ENCODE data around the gene CD247. TPM values are rescaled to one million over a fixed set of nuclear protein-coding genes. Genes with fewer than 3 reads are reported as not detected.

The CD247 gene
- polyA plus RNA-seq, 1 experiment: not detected

DNA sequence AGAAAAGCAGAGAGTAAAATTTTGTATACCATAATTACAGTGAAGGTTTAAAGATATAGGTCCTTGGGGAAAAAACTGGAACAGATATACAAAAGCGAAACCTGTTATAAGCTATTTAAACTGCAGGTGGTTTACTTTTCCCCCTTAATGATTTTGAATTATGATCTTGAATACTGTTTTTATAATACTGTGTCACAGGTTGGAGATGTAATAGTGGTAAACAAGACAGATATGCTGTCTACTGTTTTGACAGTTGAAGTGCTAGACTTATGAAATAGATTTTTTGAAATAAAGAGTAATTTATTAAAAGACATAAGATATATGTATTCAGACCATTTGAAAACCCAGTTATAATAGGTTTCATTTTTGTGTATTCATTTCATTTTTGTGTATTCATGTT is 129.4 kb downstream of the CD247 start:
- H3K27ac ChIP-seq (ENCODE audit: low read depth, low read length): no peak overlapping the region
- DNase-seq (ENCODE audit: low read depth, low spot score): no peak
- no peaks in the 10 kb centered on the region for H3K9me3 ChIP-seq (ENCODE audit: control insufficient read depth, insufficient read depth, low read length)
- no peak overlapping the region for H3K4me3 ChIP-seq (ENCODE audit: low read depth, low read length)
- ChIA-PET POLR2A (no interaction called here), CTCF (interaction anchor here (1.0 to 1.6 kb wide), 3 partner anchors 13 to 169 kb away, joined by 3 to 6 read pairs (median 5); no protein-coding TSS in a partner anchor)
- TF ChIP-seq, protein P1, sequence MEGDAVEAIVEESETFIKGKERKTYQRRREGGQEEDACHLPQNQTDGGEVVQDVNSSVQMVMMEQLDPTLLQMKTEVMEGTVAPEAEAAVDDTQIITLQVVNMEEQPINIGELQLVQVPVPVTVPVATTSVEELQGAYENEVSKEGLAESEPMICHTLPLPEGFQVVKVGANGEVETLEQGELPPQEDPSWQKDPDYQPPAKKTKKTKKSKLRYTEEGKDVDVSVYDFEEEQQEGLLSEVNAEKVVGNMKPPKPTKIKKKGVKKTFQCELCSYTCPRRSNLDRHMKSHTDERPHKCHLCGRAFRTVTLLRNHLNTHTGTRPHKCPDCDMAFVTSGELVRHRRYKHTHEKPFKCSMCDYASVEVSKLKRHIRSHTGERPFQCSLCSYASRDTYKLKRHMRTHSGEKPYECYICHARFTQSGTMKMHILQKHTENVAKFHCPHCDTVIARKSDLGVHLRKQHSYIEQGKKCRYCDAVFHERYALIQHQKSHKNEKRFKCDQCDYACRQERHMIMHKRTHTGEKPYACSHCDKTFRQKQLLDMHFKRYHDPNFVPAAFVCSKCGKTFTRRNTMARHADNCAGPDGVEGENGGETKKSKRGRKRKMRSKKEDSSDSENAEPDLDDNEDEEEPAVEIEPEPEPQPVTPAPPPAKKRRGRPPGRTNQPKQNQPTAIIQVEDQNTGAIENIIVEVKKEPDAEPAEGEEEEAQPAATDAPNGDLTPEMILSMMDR (IDR thresholded peaks at IDR 0.05; ENCODE audit: low read depth, low read length): no peak
- no peaks in the 10 kb centered on the region for H3K27me3 ChIP-seq (ENCODE audit: control insufficient read depth, insufficient read depth, low read length)

- DNase-seq (ENCODE audit: low read depth, low spot score): no peak
- ChIA-PET POLR2A (no interaction called here), CTCF (interaction anchor here (1.0 to 1.6 kb wide), 3 partner anchors 14 to 167 kb away, joined by 3 to 6 read pairs (median 5); partner anchors contain the start of gene POU2F1)
- TF ChIP-seq, protein P1 (IDR thresholded peaks at IDR 0.05; ENCODE audit: low read depth, low read length): no peak
- Histone ChIP-seq H3K4me3 (ENCODE audit: low read depth, low read length) (no peak overlapping the region), H3K9me3 (ENCODE audit: control insufficient read depth, insufficient read depth, low read length) (no peaks in the 10 kb centered on the region), H3K27ac (ENCODE audit: low read depth, low read length) (no peak overlapping the region), H3K27me3 (ENCODE audit: control insufficient read depth, insufficient read depth, low read length) (no peaks in the 10 kb centered on the region)
Observed at GRCh38 chr1:167387251-167387910, 130.9 kb downstream of the CD247 start.

Other genes starting within 250 kb of the CD247 start
- 23.1 and 31.2 TPM in 2 replicates for gene CREG1, start 35.2 kb upstream of the CD247 start, polyA plus RNA-seq (2011; rRNA removed)
- gene RCSD1, start 111.7 kb upstream of the CD247 start, polyA plus RNA-seq (2011; rRNA removed): not detected in 2 replicates
- 144 and 198 TPM in 2 replicates for gene MPZL1, start 203.5 kb upstream of the CD247 start, polyA plus RNA-seq (2011; rRNA removed)

Measured in AG04450 (cell line).